Measurements from ENCODE around the gene PDAP1.

Gene PDAP1

GRCh38 chr7:99408379-99409191 is at the start of gene PDAP1, which contains the start of gene BUD31:
PDAP1 (minus strand) TSS chr7:99408597; CDS start chr7:99408548, 49 bp downstream.
BUD31 (plus strand) TSS chr7:99408969; CDS start chr7:99411093, 2,124 bp downstream.
- peaks cover 43% of the 10 kb centered on the region for H3K36me3 ChIP-seq (replicated peaks)
- in situ Hi-C loops (cut with HindIII; ENCODE audit: low pct_ligation_motif_present, low sequenced_read_pairs): no loop called here
- no peak for TF ChIP-seq CTCF (IDR thresholded peaks at IDR 0.05; ENCODE audit: low read depth, low read length, missing control alignments)
- peak; percentile 90 for DNase-seq
- H3K27me3 ChIP-seq (replicated peaks): no peaks in the 10 kb centered on the region
- peak within 1 kb of the TSS; percentile 100 for H3K27ac ChIP-seq
- H3K4me3 ChIP-seq (ENCODE audit: low read depth, low read length): peak within 1 kb of the TSS; percentile 98

- no peaks in the 10 kb centered on the region for H3K27me3 ChIP-seq (replicated peaks)
These were observed 49.5 kb upstream of the PDAP1 start for GRCh38 chr7:99457650-99458493.

DNA sequence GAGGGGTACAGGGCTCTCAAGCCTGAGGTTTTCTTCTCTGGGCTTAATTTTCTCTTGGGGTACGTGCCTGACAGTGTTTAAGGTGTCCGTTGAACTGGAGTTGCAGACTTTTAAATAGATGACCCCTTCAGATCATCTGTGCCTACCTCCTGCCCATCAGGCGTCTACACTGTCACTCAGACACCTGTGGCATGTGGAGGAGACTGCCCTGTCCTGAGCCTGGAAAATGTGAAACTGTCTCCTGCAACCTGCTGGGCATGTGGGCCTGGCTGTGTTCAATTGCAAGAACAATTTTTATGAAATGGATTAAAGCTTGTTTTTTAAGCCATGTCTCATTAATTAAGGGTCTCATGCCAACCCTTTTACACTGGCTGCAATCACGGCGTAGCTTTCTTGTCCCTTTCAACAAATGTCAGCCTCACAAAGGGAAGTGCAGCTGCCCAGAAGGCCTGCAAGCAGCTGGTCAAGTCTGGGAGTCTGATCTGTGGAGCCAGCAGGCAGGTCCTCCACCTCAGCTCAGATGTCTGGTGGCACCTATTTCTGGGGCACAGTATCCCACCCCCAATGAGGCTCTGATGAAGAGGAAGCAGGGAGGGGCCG is 48.8 kb upstream of the PDAP1 start:
- no peak for TF ChIP-seq CTCF (IDR thresholded peaks at IDR 0.05; ENCODE audit: low read depth, low read length, missing control alignments)
- Histone ChIP-seq H3K36me3 (replicated peaks) (peaks cover 78% of the 10 kb centered on the region), H3K4me3 (ENCODE audit: low read depth, low read length) (no peak overlapping the region), H3K27ac (no peak overlapping the region), H3K27me3 (replicated peaks) (no peaks in the 10 kb centered on the region)
- in situ Hi-C loops (cut with HindIII; ENCODE audit: low pct_ligation_motif_present, low sequenced_read_pairs): no loop called here
- no peak for DNase-seq

More at GRCh38 chr7:99457650-99458493, 49.5 kb upstream of the PDAP1 start:
- no peak for TF ChIP-seq CTCF (IDR thresholded peaks at IDR 0.05; ENCODE audit: low read depth, low read length, missing control alignments)
- in situ Hi-C loops (cut with HindIII; ENCODE audit: low pct_ligation_motif_present, low sequenced_read_pairs): no loop called here
- H3K27ac ChIP-seq: no peak overlapping the region
- DNase-seq: no peak
- H3K36me3 ChIP-seq (replicated peaks): peaks cover 77% of the 10 kb centered on the region
- no peak overlapping the region for H3K4me3 ChIP-seq (ENCODE audit: low read depth, low read length)

GRCh38 chr7:99456288-99456687 is 47.9 kb upstream of the PDAP1 start:
- in situ Hi-C loops (cut with HindIII; ENCODE audit: low pct_ligation_motif_present, low sequenced_read_pairs): no loop called here
- TF ChIP-seq CTCF (IDR thresholded peaks at IDR 0.05; ENCODE audit: low read depth, low read length, missing control alignments): no peak
- DNase-seq: no peak
- Histone ChIP-seq H3K36me3 (replicated peaks) (peaks cover 84% of the 10 kb centered on the region), H3K27ac (no peak overlapping the region), H3K27me3 (replicated peaks) (no peaks in the 10 kb centered on the region), H3K4me3 (ENCODE audit: low read depth, low read length) (no peak overlapping the region)

GRCh38 chr7:99455874-99456273 is 47.5 kb upstream of the PDAP1 start:
- DNase-seq: no peak
- TF ChIP-seq CTCF (IDR thresholded peaks at IDR 0.05; ENCODE audit: low read depth, low read length, missing control alignments): no peak
- Histone ChIP-seq H3K27me3 (replicated peaks) (no peaks in the 10 kb centered on the region), H3K27ac (no peak overlapping the region), H3K4me3 (ENCODE audit: low read depth, low read length) (no peak overlapping the region), H3K36me3 (replicated peaks) (peaks cover 85% of the 10 kb centered on the region)
- in situ Hi-C loops (cut with HindIII; ENCODE audit: low pct_ligation_motif_present, low sequenced_read_pairs): no loop called here

Data from brain microvascular endothelial cell (primary cell).